Tibial artery (tissue), 4 donors: Measurements from ENCODE around the gene NF1.

ENCODE experiments used
- DNase-seq, 2 donors: peaks; one replicate each; pipeline ENCODE4 v3.0.0-alpha.2; 2019
- H3K27ac ChIP-seq, 2 donors: fragments of 200-600 bp; sonication (generic) in 1 of 2; 1 replicate in 1 of 2; 2 replicates in 1 of 2; pipeline ENCODE4 v1.5.1; 2018 to 2019; ENCODE audit warnings: mild to moderate bottlenecking in 1 of 2
- H3K27me3 ChIP-seq, 2 donors: fragments of 200-600 bp; sonication (generic) in 1 of 2; one replicate each; pipeline versions ENCODE4 v1.5.1 to v1.6.0; 2016 to 2019
- H3K36me3 ChIP-seq, 3 donors: fragments of 200-600 bp; sonication (generic) in 2 of 3; one replicate each; pipeline ENCODE4 v1.5.1; 2016 to 2019; ENCODE audit warnings: mild to moderate bottlenecking in 2 of 3
- H3K4me1 ChIP-seq, 4 donors: fragments of 200-600 bp; sonication (generic) in 2 of 4; 1 replicate in 3 of 4; 2 replicates in 1 of 4; pipeline ENCODE4 v1.5.1; 2016 to 2019
- H3K4me3 ChIP-seq, 2 donors: fragments of 200-600 bp; sonication (generic) in 1 of 2; 1 replicate in 1 of 2; 2 replicates in 1 of 2; pipeline ENCODE4 v1.5.1; 2018 to 2019; ENCODE audit warnings: mild to moderate bottlenecking in 2 of 2
- H3K9me3 ChIP-seq, 3 donors: fragments of 200-600 bp; sonication (generic) in 1 of 3; one replicate each; pipeline ENCODE4 v1.5.1; 2016 to 2019
- intact Hi-C: fragments of 100-400 bp; cut with DNase I; formaldehyde crosslinking; loops from one replicate; pipeline ENCODE4 v1.15.0; 2023; ENCODE audit warnings: low total_unique reads
- TF ChIP-seq, protein P1 (sequence below), 2 experiments: fragments of 200-600 bp in 1 of 2; fragments of 450-650 bp in 1 of 2; IDR thresholded peaks; one replicate each; pipeline ENCODE4 v1.5.1; 2017 to 2019; ENCODE audit warnings: antibody characterized with exemption in 2 of 2, mild to moderate bottlenecking in 1 of 2, moderate library complexity in 1 of 2

NF1 gene

DNA sequence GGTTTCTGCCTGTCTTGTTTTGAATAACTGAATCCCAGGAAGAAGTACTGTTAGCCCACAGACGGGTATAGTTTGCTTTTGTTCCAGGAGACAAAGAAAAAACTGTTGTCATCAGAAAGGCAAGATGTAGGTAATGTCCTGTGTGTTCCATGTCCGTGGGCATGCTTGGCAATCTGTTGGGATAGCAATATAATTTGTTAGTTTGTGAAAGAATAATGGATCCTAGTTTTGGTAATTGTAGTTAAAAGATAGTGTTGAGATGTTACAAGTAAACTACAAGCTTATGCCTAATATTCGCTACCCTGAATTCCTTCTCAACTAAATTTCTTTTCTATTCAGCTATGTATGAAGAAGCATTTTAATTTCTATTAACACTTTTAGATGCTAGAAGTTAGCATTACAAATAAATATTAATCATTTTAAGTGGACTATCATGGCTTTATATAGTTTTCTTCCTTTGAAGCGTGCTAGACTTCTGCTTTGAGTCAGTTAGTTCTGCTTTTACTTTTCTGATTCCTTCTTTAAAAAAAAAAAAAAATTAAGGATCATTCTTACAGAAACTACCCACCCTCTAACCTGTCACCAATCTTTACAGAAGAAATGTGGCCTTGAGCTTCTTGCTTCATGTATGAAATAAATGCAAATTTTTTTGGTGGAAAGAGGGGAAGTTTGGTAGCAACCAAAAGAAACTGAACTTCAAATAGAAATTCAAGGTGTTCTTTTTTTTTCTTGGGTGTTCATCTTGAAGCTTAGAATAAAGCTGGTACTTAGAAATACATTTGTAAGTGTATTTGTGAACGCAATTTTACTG is 224.3 kb downstream of the NF1 start:
- H3K27ac ChIP-seq, result peak overlapping the region; percentile 17 to 31

DNA sequence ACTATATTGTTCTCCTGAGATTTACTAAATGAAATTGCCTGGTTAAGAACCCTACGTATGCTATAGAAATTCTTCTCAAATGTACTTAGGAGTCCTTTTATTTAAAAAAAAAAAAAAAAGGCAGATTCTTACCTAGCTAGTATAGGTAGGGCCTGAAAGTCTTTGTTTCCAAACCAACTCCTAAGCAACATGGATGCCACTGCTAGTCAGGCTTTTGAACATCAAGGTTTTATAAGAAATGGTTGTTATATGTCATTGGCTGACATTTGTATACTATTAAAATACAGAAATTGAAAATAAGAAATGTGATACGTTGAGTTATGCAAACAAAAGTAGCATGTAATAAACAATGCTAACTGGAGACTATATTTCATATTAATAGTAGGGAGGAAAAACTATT is 225.5 kb downstream of the NF1 start:
- Histone ChIP-seq H3K9me3 (no peaks in the 10 kb centered on the region), H3K36me3 (peaks cover 0 to 4% (median 0%) of the 10 kb centered on the region in 3 donors), H3K4me3 (peak overlapping the region in 1 of 2 donors; percentile 15), H3K27me3 (no peaks in the 10 kb centered on the region), H3K4me1 (no peaks in the 10 kb centered on the region), H3K27ac (no peak overlapping the region)
- intact Hi-C loops, result no loop called here
- TF ChIP-seq, protein P1, sequence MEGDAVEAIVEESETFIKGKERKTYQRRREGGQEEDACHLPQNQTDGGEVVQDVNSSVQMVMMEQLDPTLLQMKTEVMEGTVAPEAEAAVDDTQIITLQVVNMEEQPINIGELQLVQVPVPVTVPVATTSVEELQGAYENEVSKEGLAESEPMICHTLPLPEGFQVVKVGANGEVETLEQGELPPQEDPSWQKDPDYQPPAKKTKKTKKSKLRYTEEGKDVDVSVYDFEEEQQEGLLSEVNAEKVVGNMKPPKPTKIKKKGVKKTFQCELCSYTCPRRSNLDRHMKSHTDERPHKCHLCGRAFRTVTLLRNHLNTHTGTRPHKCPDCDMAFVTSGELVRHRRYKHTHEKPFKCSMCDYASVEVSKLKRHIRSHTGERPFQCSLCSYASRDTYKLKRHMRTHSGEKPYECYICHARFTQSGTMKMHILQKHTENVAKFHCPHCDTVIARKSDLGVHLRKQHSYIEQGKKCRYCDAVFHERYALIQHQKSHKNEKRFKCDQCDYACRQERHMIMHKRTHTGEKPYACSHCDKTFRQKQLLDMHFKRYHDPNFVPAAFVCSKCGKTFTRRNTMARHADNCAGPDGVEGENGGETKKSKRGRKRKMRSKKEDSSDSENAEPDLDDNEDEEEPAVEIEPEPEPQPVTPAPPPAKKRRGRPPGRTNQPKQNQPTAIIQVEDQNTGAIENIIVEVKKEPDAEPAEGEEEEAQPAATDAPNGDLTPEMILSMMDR (IDR thresholded peaks at IDR 0.05), result no peak
- no peak for DNase-seq

More for the DNA sequence above, 224.3 kb downstream of the NF1 start:
- H3K9me3 ChIP-seq, result no peaks in the 10 kb centered on the region
- no peak overlapping the region for H3K4me3 ChIP-seq
- no peaks in the 10 kb centered on the region for H3K36me3 ChIP-seq
- no peaks in the 10 kb centered on the region for H3K4me1 ChIP-seq
- TF ChIP-seq, protein P1 (IDR thresholded peaks at IDR 0.05), result no peak
- no peak for DNase-seq
- H3K27me3 ChIP-seq, result no peaks in the 10 kb centered on the region
- intact Hi-C loops, result no loop called here

DNA sequence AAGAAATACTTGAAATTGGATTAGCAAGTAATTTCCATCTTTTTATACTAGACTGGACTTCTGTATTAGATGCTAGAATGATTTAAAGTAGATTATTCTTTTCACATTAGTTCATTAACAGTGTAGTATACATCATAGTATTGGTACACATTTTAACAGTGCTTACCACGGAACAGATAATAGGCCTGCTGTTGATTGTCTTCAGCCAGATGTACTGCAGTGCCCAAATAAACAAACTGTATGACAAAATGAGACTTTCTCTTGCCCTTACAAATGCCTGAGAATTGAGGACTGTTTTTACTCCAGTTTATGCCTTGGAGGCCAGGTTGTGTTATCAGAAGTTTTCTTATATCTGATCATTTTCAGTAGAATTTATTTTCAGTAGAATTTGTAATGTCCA is 226.0 kb downstream of the NF1 start:
- Histone ChIP-seq H3K4me1 (no peaks in the 10 kb centered on the region), H3K4me3 (peak overlapping the region; percentile 15 to 17), H3K27ac (no peak overlapping the region), H3K27me3 (no peaks in the 10 kb centered on the region), H3K36me3 (peaks cover 0 to 5% (median 2%) of the 10 kb centered on the region in 3 donors), H3K9me3 (no peaks in the 10 kb centered on the region)
- intact Hi-C loops, result no loop called here
- TF ChIP-seq, protein P1 (IDR thresholded peaks at IDR 0.05), result no peak
- no peak for DNase-seq

DNA sequence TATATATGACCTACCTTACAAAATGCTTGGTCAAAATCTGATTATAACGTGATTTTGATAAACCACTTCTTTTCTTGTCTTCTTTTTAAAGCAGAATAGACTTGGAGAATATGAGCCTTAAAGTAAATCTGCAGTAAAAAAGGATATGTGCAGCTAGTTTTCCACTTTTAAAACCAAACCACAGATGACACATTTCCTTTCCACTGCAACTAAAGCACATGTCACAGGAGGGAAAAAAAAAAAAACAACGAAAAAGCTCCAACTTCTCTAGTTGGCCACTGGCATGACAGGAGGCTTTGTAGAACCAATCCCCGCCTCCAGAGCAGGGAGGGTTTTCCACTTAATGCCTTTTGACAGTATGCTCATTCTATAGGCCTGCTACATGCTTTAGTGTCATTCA is 226.7 kb downstream of the NF1 start, which contains the start of gene EVI2A:
TSS of gene EVI2A (minus strand) at position 142 of the 400 bp plus-strand sequence. CDS start 2,609 bp downstream, outside the sequence.
- Histone ChIP-seq H3K4me3 (peak within 1 kb of the TSS; percentile 15 to 17), H3K9me3 (no peaks in the 10 kb centered on the region), H3K36me3 (peaks cover 4 to 12% (median 9%) of the 10 kb centered on the region in 3 donors), H3K4me1 (no peaks in the 10 kb centered on the region), H3K27ac (no peak within 1 kb of the TSS), H3K27me3 (no peaks in the 10 kb centered on the region)
- DNase-seq, result peak in 1 of 2 donors; percentile 50
- intact Hi-C loops, result no loop called here
- TF ChIP-seq, protein P1 (IDR thresholded peaks at IDR 0.05), result no peak

DNA sequence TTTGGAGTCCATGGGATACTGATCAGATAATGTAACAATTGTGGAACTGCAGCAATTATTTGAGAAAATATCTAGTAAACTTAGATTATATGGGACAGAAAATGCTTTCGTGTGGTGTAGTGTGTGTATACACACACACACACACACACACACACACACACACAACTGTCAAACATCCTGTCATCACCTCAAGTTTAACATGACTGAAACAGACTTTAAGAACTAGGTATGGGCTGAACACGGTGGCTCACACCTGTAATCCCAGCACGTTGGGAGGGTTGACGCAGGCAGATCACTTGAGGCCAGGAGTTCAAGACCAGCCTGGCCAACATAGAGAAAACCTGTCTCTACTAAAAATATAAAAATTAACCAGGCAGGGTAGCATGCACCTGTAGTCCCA is 227.2 kb downstream of the NF1 start:
- H3K27ac ChIP-seq, result no peak overlapping the region
- no peaks in the 10 kb centered on the region for H3K9me3 ChIP-seq
- intact Hi-C loops, result no loop called here
- H3K4me1 ChIP-seq, result no peaks in the 10 kb centered on the region
- no peaks in the 10 kb centered on the region for H3K27me3 ChIP-seq
- DNase-seq, result no peak
- H3K36me3 ChIP-seq, result peaks cover 7 to 17% (median 12%) of the 10 kb centered on the region in 3 donors
- TF ChIP-seq, protein P1 (IDR thresholded peaks at IDR 0.05), result no peak
- H3K4me3 ChIP-seq, result no peak overlapping the region
